Endothelial cell of umbilical vein (primary cell): Measurements from ENCODE around the gene NECAB2. TPM values are rescaled to one million over a fixed set of nuclear protein-coding genes. Genes with fewer than 3 reads are reported as not detected.

Source experiments
- BruUV-seq: library from RNA; stranded (reverse); fragments of 400-500 nt; replicated peaks from 2 replicates; lab custom pipeline; 2021; lab: Mats Ljungman, UMichigan
- CTCF ChIA-PET: fragments of 300-600, 350-600 bp; sonication (Branson Sonifier 250); formaldehyde crosslinking; loops from one replicate; lab custom pipeline; 2021; ENCODE audit warnings: antibody characterized with exemption, inconsistent platforms; lab: Charles Lee
- POLR2A ChIA-PET: fragments of 300-600, 350-600 bp; sonication (Branson Sonifier 250); formaldehyde crosslinking; loops from one replicate; lab custom pipeline; 2021; ENCODE audit warnings: antibody characterized with exemption, inconsistent platforms; lab: Charles Lee
- DNase-seq: peaks from one replicate; pipeline ENCODE4 v3.0.0-alpha.2; 2011; ENCODE audit warnings: low read depth, low spot score
- FAIRE-seq: peaks from 2 replicates; lab custom pipeline; 2011; peaks lifted over from hg19 to GRCh38; lab: Jason Lieb, UNC
- H2AFZ ChIP-seq: 2 replicates; pipeline ENCODE4 v1.6.0; 2012; ENCODE audit warnings: low read depth, low read length, control low read depth, inconsistent platforms
- H3K27ac ChIP-seq: 2 replicates; pipeline ENCODE4 v1.5.1; 2011; ENCODE audit warnings: low read depth, mild to moderate bottlenecking, control low read depth, low read length, moderate library complexity; ENCODE audit not compliant: insufficient read depth
- H3K27me3 ChIP-seq, 2 experiments: 2 replicates each; pipeline versions ENCODE4 v1.6.0 to v1.6.1; 2011; ENCODE audit warnings: low read length in 2 of 2, mixed read lengths in 1 of 2; ENCODE audit not compliant: control insufficient read depth in 2 of 2, insufficient read depth in 2 of 2
- H3K36me3 ChIP-seq, 2 experiments: 2 replicates in 1 of 2; 3 replicates in 1 of 2; pipeline ENCODE4 v1.5.1; 2011; ENCODE audit warnings: low read length in 2 of 2, mild to moderate bottlenecking in 1 of 2, moderate library complexity in 1 of 2; ENCODE audit not compliant: control insufficient read depth in 2 of 2, insufficient read depth in 2 of 2; ENCODE audit errors: extremely low read depth in 1 of 2
- H3K4me1 ChIP-seq: 3 replicates; pipeline ENCODE4 v1.5.1; 2011; ENCODE audit warnings: mild to moderate bottlenecking, low read length; ENCODE audit not compliant: control insufficient read depth, insufficient read depth; ENCODE audit errors: extremely low read depth
- H3K4me2 ChIP-seq: 2 replicates; pipeline ENCODE4 v1.6.1; 2011; ENCODE audit warnings: low read length, control low read depth, mixed read lengths; ENCODE audit not compliant: insufficient read depth
- H3K4me3 ChIP-seq, 3 experiments: fragments of 200-600 bp in 1 of 3; sonication (generic), shearing (Covaris generic) in 1 of 3; replicated peaks in 1 of 3; 2 replicates each; pipeline ENCODE4 v1.5.1; 2011 to 2016; ENCODE audit warnings: control low read depth in 3 of 3, low read length in 3 of 3, mild to moderate bottlenecking in 2 of 3, inconsistent platforms in 1 of 3, low read depth in 1 of 3, moderate library complexity in 1 of 3; ENCODE audit not compliant: insufficient read depth in 1 of 3
- H3K79me2 ChIP-seq: 2 replicates; pipeline ENCODE4 v1.6.0; 2012; ENCODE audit warnings: low read length, inconsistent platforms; ENCODE audit not compliant: control insufficient read depth, insufficient read depth
- H3K9ac ChIP-seq: replicated peaks from 2 replicates; pipeline ENCODE3; 2011; ENCODE audit warnings: low read length, control low read depth; ENCODE audit not compliant: insufficient read depth; ENCODE audit errors: extremely low read depth
- H3K9me1 ChIP-seq: replicated peaks from 3 replicates; pipeline ENCODE4 v1.6.0; 2011; ENCODE audit warnings: mild to moderate bottlenecking, low read length; ENCODE audit not compliant: control insufficient read depth, insufficient read depth; ENCODE audit errors: extremely low read depth
- H3K9me3 ChIP-seq: replicated peaks from 2 replicates; pipeline ENCODE4 v1.5.1; 2012; ENCODE audit warnings: low read length, inconsistent platforms; ENCODE audit not compliant: control insufficient read depth, insufficient read depth
- H4K20me1 ChIP-seq: replicated peaks from 2 replicates; pipeline ENCODE3; 2011; ENCODE audit warnings: mild to moderate bottlenecking, low read length; ENCODE audit not compliant: control insufficient read depth, insufficient read depth; ENCODE audit errors: extremely low read depth
- EZH2 ChIP-seq: IDR thresholded peaks from 2 replicates; pipeline ENCODE4 v1.6.1; 2012; ENCODE audit warnings: borderline replicate concordance, low read depth, mild to moderate bottlenecking, moderate library complexity, low read length, inconsistent platforms; ENCODE audit not compliant: severe bottlenecking
- FOS ChIP-seq: IDR thresholded peaks from 2 replicates; pipeline ENCODE4 v1.6.1; 2011; ENCODE audit warnings: mild to moderate bottlenecking, low read length, moderate library complexity, borderline replicate concordance; ENCODE audit not compliant: insufficient read depth
- GATA2 ChIP-seq: IDR thresholded peaks from 2 replicates; pipeline ENCODE4 v1.7.0; 2011; ENCODE audit warnings: low read depth, mild to moderate bottlenecking, moderate library complexity, mixed read lengths, low read length; ENCODE audit not compliant: insufficient read length, insufficient read depth
- JUN ChIP-seq: IDR thresholded peaks from 2 replicates; pipeline ENCODE4 v1.6.1; 2011; ENCODE audit warnings: borderline replicate concordance, low read depth; ENCODE audit not compliant: insufficient read length, insufficient read depth
- MAX ChIP-seq: IDR thresholded peaks from 2 replicates; pipeline ENCODE4 v1.6.1; 2011; ENCODE audit not compliant: insufficient read depth, insufficient read length
- MYC ChIP-seq: IDR thresholded peaks from one replicate; pipeline ENCODE4 v1.6.1; 2011; ENCODE audit warnings: mild to moderate bottlenecking, low read depth, low read length
- POLR2A ChIP-seq: IDR thresholded peaks from 2 replicates; pipeline ENCODE4 v1.6.1; 2012; ENCODE audit warnings: low read depth, mild to moderate bottlenecking, control low read depth, low read length
- POLR2AphosphoS5 ChIP-seq: IDR thresholded peaks from 2 replicates; pipeline ENCODE4 v1.6.1; 2012; ENCODE audit warnings: low read depth, mild to moderate bottlenecking, control low read depth, low read length, moderate library complexity; ENCODE audit not compliant: insufficient read depth
- dilution Hi-C: fragments of 300-500 bp; cut with MboI; formaldehyde crosslinking; loops from one replicate; pipeline ENCODE4 v1.15.0; 2019; ENCODE audit warnings: low sequenced_read_pairs; ENCODE audit not compliant: extremely low pct_ligation_motif_present
- intact Hi-C: fragments of 100-400 bp; cut with micrococcal nuclease; formaldehyde crosslinking; loops from one replicate; pipeline ENCODE4 v1.10.0; 2022
- polyA plus RNA-seq, 4 experiments: library from polyadenylated mRNA; depleted of rRNA in 3 of 4; stranded (reverse) in 3 of 4; unstranded in 1 of 4; fragments of >200 nt; gene quantifications; 2 replicates each; pipeline versions ENCODE4 v1.2.1 to v1.2.3, GENCODE V29; 2011 to 2012; ENCODE audit warnings: missing spikeins in 1 of 4
- total RNA-seq: library from RNA; stranded (reverse); gene quantifications from 2 replicates; pipeline ENCODE4 v1.2.3, GENCODE V29; 2021

The NECAB2 gene
- total and polyA plus RNA-seq, 2 donors (not counting 3 experiments of a cell fraction or from before 2014, with no cell fraction given) = 0.26 to 0.31 TPM

- peaks cover 5 to 8% of the 10 kb centered on the region in 2 experiments for H3K27me3 ChIP-seq
Measured at GRCh38 chr16:83967091-83967490, 953 bp upstream of the NECAB2 start.

DNA sequence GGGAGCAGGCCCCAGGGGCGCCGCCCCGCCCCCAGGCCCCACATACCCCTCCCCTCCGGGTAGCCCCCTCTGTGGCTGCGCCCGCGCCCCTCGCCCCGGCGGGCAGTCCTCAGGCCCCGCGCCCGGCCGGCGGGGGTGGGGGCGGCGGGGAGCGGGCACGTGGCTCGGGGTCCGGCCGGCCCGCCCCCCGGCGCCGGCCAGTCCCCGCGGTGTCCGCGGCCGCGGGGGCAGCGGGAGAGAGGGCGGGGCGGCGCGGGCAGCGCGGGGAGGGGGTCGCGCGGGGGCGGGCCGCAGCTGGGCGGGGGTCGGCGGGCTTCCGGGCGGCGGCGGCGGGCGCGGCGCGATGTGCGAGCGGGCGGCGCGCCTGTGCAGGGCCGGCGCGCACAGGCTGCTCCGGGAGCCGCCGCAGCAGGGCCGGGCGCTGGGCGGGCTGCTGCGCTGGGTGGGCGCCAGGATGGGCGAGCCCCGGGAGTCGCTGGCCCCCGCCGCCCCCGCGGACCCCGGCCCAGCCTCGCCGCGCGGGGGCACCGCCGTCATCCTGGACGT lies 335 bp downstream of the NECAB2 start:
- Histone ChIP-seq H4K20me1 (no peaks in the 10 kb centered on the region), H3K79me2 (no peaks in the 10 kb centered on the region), H3K4me1 (no peaks in the 10 kb centered on the region), H2AFZ (no peak overlapping the region), H3K4me3 (peak overlapping the region in 1 of 3 experiments; percentile 23), H3K27me3 (peaks cover 5 to 8% of the 10 kb centered on the region in 2 experiments), H3K4me2 (no peak overlapping the region), H3K9me3 (no peaks in the 10 kb centered on the region), H3K9me1 (no peaks in the 10 kb centered on the region), H3K27ac (no peak overlapping the region), H3K36me3 (no peaks in the 10 kb centered on the region), H3K9ac (no peak overlapping the region)
- no peak for DNase-seq
- no peak for FAIRE-seq
- POLR2A ChIA-PET = no interaction called here
- CTCF ChIA-PET = interaction anchor here (1.4 to 2.3 kb wide), 2 partner anchors 96 to 98 kb away, joined by 4 to 7 read pairs; no protein-coding TSS in a partner anchor
- TF ChIP-seq JUN = no peak
- TF ChIP-seq GATA2 = no peak
- TF ChIP-seq FOS = no peak
- no peak for TF ChIP-seq POLR2AphosphoS5
- no peak for TF ChIP-seq POLR2A
- dilution Hi-C loops (no loop called here), intact Hi-C loops (loop anchor here (1.0 to 5.0 kb wide), 2 partner anchors 97 to 209 kb away; no protein-coding TSS in a partner anchor)
- no TSS peak for BruUV-seq

More at GRCh38 chr16:83967091-83967490, 953 bp upstream of the NECAB2 start:
- dilution Hi-C loops (no loop called here), intact Hi-C loops (loop anchor here (1.0 to 5.0 kb wide), 2 partner anchors 95 to 210 kb away; no protein-coding TSS in a partner anchor)
- TF ChIP-seq FOS (no peak), EZH2 (no peak), GATA2 (no peak), POLR2A (no peak), MAX (no peak), POLR2AphosphoS5 (no peak), MYC (no peak), JUN (no peak)
- Histone ChIP-seq H3K9me3 (no peaks in the 10 kb centered on the region), H3K4me1 (no peaks in the 10 kb centered on the region), H3K27ac (no peak overlapping the region), H3K4me2 (no peak overlapping the region), H3K9me1 (no peaks in the 10 kb centered on the region), H2AFZ (no peak overlapping the region), H3K79me2 (no peaks in the 10 kb centered on the region), H3K4me3 (no peak overlapping the region), H3K36me3 (no peaks in the 10 kb centered on the region), H3K9ac (no peak overlapping the region), H4K20me1 (no peaks in the 10 kb centered on the region)
- FAIRE-seq (no peak), DNase-seq (no peak)
- ChIA-PET POLR2A (no interaction called here), CTCF (interaction anchor here (0.7 to 1.2 kb wide), 3 partner anchors 10 to 220 kb away, joined by 3 to 6 read pairs (median 4); partner anchors contain the start of gene TAF1C)
- no TSS peak for BruUV-seq
